HEK293 (cell line): ENCODE data around the gene CNNM1.

Experiments
- ZNF146 ChIP-seq: fragments of 450-650 bp; formaldehyde crosslinking; IDR thresholded peaks from 2 replicates; pipeline ENCODE4 v1.5.1; 2016; ENCODE audit warnings: missing biosample characterization, missing genetic modification characterization
- ZNF830 ChIP-seq: fragments of 450-650 bp; IDR thresholded peaks from 2 replicates; pipeline ENCODE4 v1.5.0; 2018; ENCODE audit warnings: missing biosample characterization, missing genetic modification characterization, low read depth, mild to moderate bottlenecking, moderate library complexity
- TF ChIP-seq, protein P1 (sequence below): fragments of 450-650 bp; formaldehyde crosslinking; IDR thresholded peaks from 2 replicates; pipeline ENCODE4 v1.5.1; 2016; ENCODE audit warnings: missing biosample characterization, missing genetic modification characterization

DNA sequence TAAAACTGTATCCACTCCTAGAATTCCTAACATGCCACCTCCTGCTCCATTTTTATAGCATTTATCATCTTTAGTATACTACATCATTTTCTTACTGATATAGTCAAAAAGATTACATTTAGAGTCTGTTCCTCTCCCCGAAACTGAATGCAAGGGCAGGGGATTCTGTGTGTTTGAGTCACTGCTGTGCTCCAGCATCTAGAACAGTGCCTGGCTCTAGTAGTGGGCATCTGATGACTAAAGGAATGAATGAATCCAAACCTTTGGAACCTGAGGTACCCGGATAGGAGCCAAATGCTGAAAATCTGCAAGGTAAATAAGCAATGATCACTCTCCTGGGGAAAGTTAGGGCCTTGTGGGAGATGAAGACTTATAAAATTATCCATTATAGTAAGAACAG, 82.4 kb downstream of the CNNM1 start:
- TF ChIP-seq ZNF830 (tag by site-specific recombination) (no peak), ZNF146 (tag by site-specific recombination) (no peak)
- TF ChIP-seq, protein P1, sequence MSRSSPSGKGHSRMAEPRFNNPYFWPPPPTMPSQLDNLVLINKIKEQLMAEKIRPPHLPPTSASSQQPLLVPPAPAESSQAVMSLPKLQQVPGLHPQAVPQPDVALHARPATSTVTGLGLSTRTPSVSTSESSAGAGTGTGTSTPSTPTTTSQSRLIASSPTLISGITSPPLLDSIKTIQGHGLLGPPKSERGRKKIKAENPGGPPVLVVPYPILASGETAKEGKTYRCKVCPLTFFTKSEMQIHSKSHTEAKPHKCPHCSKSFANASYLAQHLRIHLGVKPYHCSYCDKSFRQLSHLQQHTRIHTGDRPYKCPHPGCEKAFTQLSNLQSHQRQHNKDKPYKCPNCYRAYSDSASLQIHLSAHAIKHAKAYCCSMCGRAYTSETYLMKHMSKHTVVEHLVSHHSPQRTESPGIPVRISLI = no peak
